Astrocyte (in vitro differentiated cells and primary cell): ENCODE measurements around the gene PLPPR5. TPM values are rescaled to one million over a fixed set of nuclear protein-coding genes. Genes with fewer than 3 reads are reported as not detected.

Experiments used
- DNase-seq: peaks from one replicate; pipeline ENCODE4 v3.0.0-alpha.2; 2010; ENCODE audit warnings: low read depth
- FAIRE-seq: peaks from 2 replicates; lab custom pipeline; 2011; peaks lifted over from hg19 to GRCh38; lab: Jason Lieb, UNC
- H2AFZ ChIP-seq: 2 replicates; pipeline ENCODE4 v1.6.0; 2012; ENCODE audit warnings: low read depth, low read length, inconsistent platforms
- H3K27ac ChIP-seq: 2 replicates; pipeline ENCODE4 v1.5.1; 2011; ENCODE audit warnings: low read depth, low read length, inconsistent platforms
- H3K27me3 ChIP-seq: 2 replicates; pipeline ENCODE4 v1.6.0; 2011; ENCODE audit warnings: low read length, inconsistent platforms; ENCODE audit not compliant: insufficient read depth
- H3K36me3 ChIP-seq: 2 replicates; pipeline ENCODE4 v1.5.1; 2011; ENCODE audit warnings: low read length, inconsistent platforms; ENCODE audit not compliant: insufficient read depth
- H3K4me1 ChIP-seq: 2 replicates; pipeline ENCODE4 v1.5.1; 2011; ENCODE audit warnings: low read length, inconsistent platforms; ENCODE audit not compliant: insufficient read depth
- H3K4me2 ChIP-seq: 2 replicates; pipeline ENCODE4 v1.6.0; 2012; ENCODE audit warnings: low read length, inconsistent platforms
- H3K4me3 ChIP-seq: 2 replicates; pipeline ENCODE4 v1.5.1; 2011; ENCODE audit warnings: low read depth, mild to moderate bottlenecking, low read length, inconsistent platforms; ENCODE audit not compliant: insufficient read depth
- H3K79me2 ChIP-seq: 2 replicates; pipeline ENCODE4 v1.6.0; 2012; ENCODE audit warnings: mild to moderate bottlenecking, low read length, inconsistent platforms; ENCODE audit not compliant: insufficient read depth
- H3K9ac ChIP-seq: 2 replicates; pipeline ENCODE4 v1.6.0; 2012; ENCODE audit warnings: mild to moderate bottlenecking, low read length, inconsistent platforms
- H3K9me3 ChIP-seq: 2 replicates; pipeline ENCODE4 v1.5.1; 2012; ENCODE audit warnings: low read depth, mild to moderate bottlenecking, low read length, inconsistent platforms; ENCODE audit not compliant: insufficient read depth
- H4K20me1 ChIP-seq: 2 replicates; pipeline ENCODE4 v1.6.0; 2012; ENCODE audit warnings: low read length, inconsistent platforms; ENCODE audit not compliant: insufficient read depth
- H3K27ac Mint-ChIP-seq: one replicate; pipeline ENCODE4 v1.8.0; 2021; ENCODE audit warnings: mild to moderate bottlenecking, mixed read lengths; ENCODE audit not compliant: unreplicated experiment
- H3K27me3 Mint-ChIP-seq: one replicate; pipeline ENCODE4 v1.8.0; 2021; ENCODE audit warnings: low read depth, mixed read lengths; ENCODE audit not compliant: unreplicated experiment
- H3K36me3 Mint-ChIP-seq: one replicate; pipeline ENCODE4 v1.8.0; 2021; ENCODE audit warnings: low read depth, mixed read lengths; ENCODE audit not compliant: unreplicated experiment
- H3K4me1 Mint-ChIP-seq: one replicate; pipeline ENCODE4 v1.8.0; 2021; ENCODE audit warnings: low read depth, mixed read lengths; ENCODE audit not compliant: unreplicated experiment
- H3K4me3 Mint-ChIP-seq: one replicate; pipeline ENCODE4 v1.8.0; 2021; ENCODE audit warnings: mild to moderate bottlenecking, moderate library complexity, mixed read lengths; ENCODE audit not compliant: unreplicated experiment
- H3K9me3 Mint-ChIP-seq: one replicate; pipeline ENCODE4 v1.8.0; 2021; ENCODE audit warnings: mild to moderate bottlenecking, mixed read lengths; ENCODE audit not compliant: unreplicated experiment
- EZH2 ChIP-seq: IDR thresholded peaks from 2 replicates; pipeline ENCODE4 v1.6.1; 2012; ENCODE audit warnings: mild to moderate bottlenecking, low read length, inconsistent platforms; ENCODE audit not compliant: insufficient read depth
- total RNA-seq: library from RNA; stranded (reverse); gene quantifications from 2 replicates; pipeline ENCODE4 v1.2.1, GENCODE V29; 2021
- TF ChIP-seq, protein P1 (sequence below): IDR thresholded peaks from 2 replicates; pipeline ENCODE4 v1.5.1; 2011; ENCODE audit warnings: low read depth, mild to moderate bottlenecking, inconsistent platforms, low read length, moderate library complexity; ENCODE audit not compliant: insufficient read depth

Gene PLPPR5
- total RNA-seq, 1 donor from 2014 or later = 0.09 TPM

DNA sequence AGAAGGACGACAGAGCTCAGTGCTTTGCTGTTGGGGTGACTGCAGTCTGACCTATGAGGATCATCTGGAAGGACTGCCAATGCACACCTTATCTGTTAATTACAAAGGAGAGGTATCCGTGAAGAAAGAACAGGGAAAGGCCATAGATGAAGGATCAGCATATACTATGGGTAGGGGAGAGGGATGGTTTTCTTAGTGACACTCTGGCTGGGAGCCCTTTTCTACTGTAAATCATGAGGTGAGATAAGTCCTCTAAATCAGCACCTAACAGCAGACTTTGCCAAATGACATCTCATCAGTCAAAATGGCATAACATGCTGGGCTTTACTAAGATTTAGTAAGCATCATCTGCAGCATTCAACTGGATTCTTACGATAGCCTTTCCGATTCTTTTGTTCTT lies 100.0 kb downstream of the PLPPR5 start:
- TF ChIP-seq EZH2 = no peak
- TF ChIP-seq, protein P1, sequence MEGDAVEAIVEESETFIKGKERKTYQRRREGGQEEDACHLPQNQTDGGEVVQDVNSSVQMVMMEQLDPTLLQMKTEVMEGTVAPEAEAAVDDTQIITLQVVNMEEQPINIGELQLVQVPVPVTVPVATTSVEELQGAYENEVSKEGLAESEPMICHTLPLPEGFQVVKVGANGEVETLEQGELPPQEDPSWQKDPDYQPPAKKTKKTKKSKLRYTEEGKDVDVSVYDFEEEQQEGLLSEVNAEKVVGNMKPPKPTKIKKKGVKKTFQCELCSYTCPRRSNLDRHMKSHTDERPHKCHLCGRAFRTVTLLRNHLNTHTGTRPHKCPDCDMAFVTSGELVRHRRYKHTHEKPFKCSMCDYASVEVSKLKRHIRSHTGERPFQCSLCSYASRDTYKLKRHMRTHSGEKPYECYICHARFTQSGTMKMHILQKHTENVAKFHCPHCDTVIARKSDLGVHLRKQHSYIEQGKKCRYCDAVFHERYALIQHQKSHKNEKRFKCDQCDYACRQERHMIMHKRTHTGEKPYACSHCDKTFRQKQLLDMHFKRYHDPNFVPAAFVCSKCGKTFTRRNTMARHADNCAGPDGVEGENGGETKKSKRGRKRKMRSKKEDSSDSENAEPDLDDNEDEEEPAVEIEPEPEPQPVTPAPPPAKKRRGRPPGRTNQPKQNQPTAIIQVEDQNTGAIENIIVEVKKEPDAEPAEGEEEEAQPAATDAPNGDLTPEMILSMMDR = no peak
- Histone ChIP-seq H3K9ac (no peak overlapping the region), H2AFZ (no peak overlapping the region), H3K4me3 (no peak overlapping the region), H3K27ac (no peak overlapping the region), H3K36me3 (no peaks in the 10 kb centered on the region), H3K27me3 (no peaks in the 10 kb centered on the region), H4K20me1 (no peaks in the 10 kb centered on the region), H3K4me1 (peaks cover 9% of the 10 kb centered on the region), H3K4me2 (no peak overlapping the region), H3K9me3 (no peaks in the 10 kb centered on the region), H3K79me2 (no peaks in the 10 kb centered on the region)
- Mint-ChIP-seq H3K9me3 (no peaks in the 10 kb centered on the region), H3K27me3 (no peaks in the 10 kb centered on the region), H3K36me3 (no peaks in the 10 kb centered on the region), H3K4me1 (no peaks in the 10 kb centered on the region), H3K4me3 (no peak overlapping the region), H3K27ac (no peak overlapping the region)
- DNase-seq = no peak
- peak; percentile 34 for FAIRE-seq

DNA sequence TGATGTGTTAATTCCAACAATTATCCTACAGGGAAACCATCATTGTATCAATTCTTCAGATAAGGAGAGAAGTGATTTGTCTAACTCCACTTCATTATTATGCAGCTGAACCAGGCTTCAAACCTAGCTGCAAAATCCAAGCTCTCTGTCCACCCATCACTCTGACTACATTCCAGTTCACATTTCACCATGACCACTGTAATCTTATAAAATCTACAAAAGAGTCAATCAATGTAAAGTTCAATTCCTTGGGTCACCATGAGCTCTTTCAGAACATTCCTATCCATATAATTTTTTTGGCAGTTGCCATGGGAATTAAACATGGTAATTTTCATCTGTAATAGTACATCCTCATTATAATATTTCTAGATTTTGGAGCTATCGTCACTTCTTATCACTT lies 100.9 kb downstream of the PLPPR5 start:
- Histone ChIP-seq H3K9ac (peak overlapping the region; percentile 30), H3K79me2 (no peaks in the 10 kb centered on the region), H3K36me3 (no peaks in the 10 kb centered on the region), H2AFZ (no peak overlapping the region), H3K4me2 (peak overlapping the region; percentile 27), H3K9me3 (no peaks in the 10 kb centered on the region), H3K27me3 (no peaks in the 10 kb centered on the region), H3K4me3 (no peak overlapping the region), H4K20me1 (no peaks in the 10 kb centered on the region), H3K4me1 (peaks cover 9% of the 10 kb centered on the region), H3K27ac (peak overlapping the region; percentile 59)
- TF ChIP-seq EZH2 = no peak
- H3K4me1 Mint-ChIP-seq = no peaks in the 10 kb centered on the region
- no peaks in the 10 kb centered on the region for H3K27me3 Mint-ChIP-seq
- no peaks in the 10 kb centered on the region for H3K36me3 Mint-ChIP-seq
- FAIRE-seq (no peak), DNase-seq (peak; percentile 8)
- peak overlapping the region; percentile 28 for H3K27ac Mint-ChIP-seq
- H3K4me3 Mint-ChIP-seq = no peak overlapping the region
- no peaks in the 10 kb centered on the region for H3K9me3 Mint-ChIP-seq

DNA sequence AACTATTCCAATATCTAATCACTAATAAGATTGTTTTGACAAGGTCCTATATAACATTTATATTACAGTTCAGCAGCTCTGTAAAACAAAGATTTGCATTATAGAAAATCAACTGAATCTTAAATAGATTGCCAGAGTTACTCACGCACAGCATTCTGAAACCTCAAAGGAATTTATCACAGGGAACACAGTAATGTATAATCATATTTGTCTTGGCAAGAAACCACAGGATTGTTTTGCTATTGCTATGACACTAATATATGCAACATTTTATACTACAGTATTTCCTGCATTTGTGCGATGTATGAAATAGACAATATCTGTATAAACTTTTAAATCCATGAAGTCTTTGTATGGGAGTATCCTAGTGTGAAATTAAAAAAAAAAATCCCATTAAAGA lies 101.4 kb downstream of the PLPPR5 start:
- no peaks in the 10 kb centered on the region for H3K36me3 Mint-ChIP-seq
- H2AFZ ChIP-seq = no peak overlapping the region
- peak overlapping the region; percentile 28 for H3K27ac Mint-ChIP-seq
- DNase-seq (peak; percentile 78), FAIRE-seq (peak; percentile 55)
- peak overlapping the region; percentile 27 for H3K4me2 ChIP-seq
- peak overlapping the region; percentile 59 for H3K27ac ChIP-seq
- H3K4me1 Mint-ChIP-seq = no peaks in the 10 kb centered on the region
- H3K4me3 Mint-ChIP-seq = no peak overlapping the region
- H3K36me3 ChIP-seq = no peaks in the 10 kb centered on the region
- H3K9ac ChIP-seq = peak overlapping the region; percentile 30
- no peaks in the 10 kb centered on the region for H3K79me2 ChIP-seq
- H3K4me3 ChIP-seq = no peak overlapping the region
- peaks cover 9% of the 10 kb centered on the region for H3K4me1 ChIP-seq
- no peaks in the 10 kb centered on the region for H3K27me3 ChIP-seq
- H3K9me3 ChIP-seq = no peaks in the 10 kb centered on the region
- no peaks in the 10 kb centered on the region for H3K27me3 Mint-ChIP-seq
- H4K20me1 ChIP-seq = no peaks in the 10 kb centered on the region
- TF ChIP-seq, protein P1 = no peak
- TF ChIP-seq EZH2 = no peak
- no peaks in the 10 kb centered on the region for H3K9me3 Mint-ChIP-seq
